Natural killer cell (primary cell): ENCODE data around the gene POU2F1. TPM values are rescaled to one million over a fixed set of nuclear protein-coding genes. Genes with fewer than 3 reads are reported as not detected.
"Not testable (repeated sequence)": the region's sequence is repeated elsewhere in the genome, so short reads cannot be mapped to it uniquely, and the experiment has no call there.

Experiments used
- ATAC-seq, 3 donors: fragments of 150-1000 bp in 2 of 3; fragments of 200-7000 bp in 1 of 3; cut with Tn5 transposase; 1 replicate in 1 of 3; 2 replicates in 2 of 3; pipeline ENCODE4 v1.10.0; 2021; ENCODE audit warnings: mild to moderate bottlenecking in 2 of 3, moderate library complexity in 2 of 3
- DNase-seq, 2 donors: peaks; one replicate each; pipeline versions ENCODE4 v3.0.0 to v3.0.0-alpha.2; 2013 to 2021; ENCODE audit warnings: mixed read lengths in 1 of 2
- H3K27ac ChIP-seq: one replicate; pipeline ENCODE4 v1.5.1; 2013; ENCODE audit warnings: mild to moderate bottlenecking, low read length
- H3K27me3 ChIP-seq: one replicate; pipeline ENCODE4 v1.6.1; 2013; ENCODE audit warnings: low read length; ENCODE audit not compliant: control insufficient read depth, insufficient read depth
- H3K36me3 ChIP-seq: one replicate; pipeline ENCODE4 v1.6.1; 2013; ENCODE audit warnings: low read length; ENCODE audit not compliant: control insufficient read depth, insufficient read depth
- H3K4me1 ChIP-seq: one replicate; pipeline ENCODE4 v1.6.1; 2013; ENCODE audit warnings: low read length; ENCODE audit not compliant: control insufficient read depth, insufficient read depth
- H3K4me3 ChIP-seq: one replicate; pipeline ENCODE4 v1.5.1; 2013; ENCODE audit warnings: low read length
- H3K9me3 ChIP-seq: one replicate; pipeline ENCODE4 v1.6.1; 2013; ENCODE audit warnings: low read length; ENCODE audit not compliant: control insufficient read depth, insufficient read depth
- H3K27ac Mint-ChIP-seq, 2 donors: one replicate each; pipeline ENCODE4 v1.8.0; 2022; ENCODE audit warnings: mild to moderate bottlenecking in 2 of 2, mixed read lengths in 2 of 2, moderate library complexity in 1 of 2
- H3K27me3 Mint-ChIP-seq, 2 donors: one replicate each; pipeline ENCODE4 v1.8.0; 2022; ENCODE audit warnings: low read depth in 2 of 2, mixed read lengths in 2 of 2
- H3K36me3 Mint-ChIP-seq: one replicate; pipeline ENCODE4 v1.8.0; 2022; ENCODE audit warnings: mixed read lengths
- H3K4me1 Mint-ChIP-seq, 2 donors: one replicate each; pipeline ENCODE4 v1.8.0; 2022; ENCODE audit warnings: mixed read lengths in 2 of 2
- H3K4me3 Mint-ChIP-seq: one replicate; pipeline ENCODE4 v1.8.0; 2022; ENCODE audit warnings: mild to moderate bottlenecking, moderate library complexity, mixed read lengths
- H3K9me3 Mint-ChIP-seq, 2 donors: one replicate each; pipeline ENCODE4 v1.8.0; 2022; ENCODE audit warnings: mixed read lengths in 2 of 2
- CTCF ChIP-seq: fragments of 200-600 bp; IDR thresholded peaks from one replicate; pipeline ENCODE4 v1.8.0; 2022; ENCODE audit warnings: antibody characterized with exemption
- WGBS: methylation state at CpG from one replicate; pipeline ENCODE4 v1.1.7; 2013; ENCODE audit warnings: missing lambda C conversion rate; ENCODE audit not compliant: insufficient coverage; 5-methylcytosine and 5-hydroxymethylcytosine counted together
- intact Hi-C: fragments of 100-400 bp; cut with micrococcal nuclease; formaldehyde crosslinking; loops from one replicate; pipeline ENCODE4 v1.14.2; 2022
- total RNA-seq, 4 donors: library from RNA; stranded (reverse); fragments of 120-200 nt in 1 of 4; gene quantifications; one replicate each; pipeline versions ENCODE4 v1.2.3 to v1.2.4, GENCODE V29; 2013 to 2022

The POU2F1 gene
- total RNA-seq, 3 donors from 2014 or later (not counting 1 experiment from before 2014, with no cell fraction given), result 39.8 to 44.6 (median 40.9) TPM

GRCh38 chr1:167200749-167201148, 19.9 kb upstream of the POU2F1 start:
- Mint-ChIP-seq H3K36me3 (no peaks in the 10 kb centered on the region), H3K27ac (no peak overlapping the region), H3K27me3 (peaks cover 0 to 3% of the 10 kb centered on the region in 2 donors), H3K4me1 (no peaks in the 10 kb centered on the region), H3K4me3 (no peak overlapping the region), H3K9me3 (no peaks in the 10 kb centered on the region)
- intact Hi-C loops, result no loop called here
- no peak for TF ChIP-seq CTCF
- H3K27ac ChIP-seq, result no peak overlapping the region
- no peak overlapping the region for H3K4me3 ChIP-seq
- H3K36me3 ChIP-seq, result no peaks in the 10 kb centered on the region
- ATAC-seq, result no peak
- H3K4me1 ChIP-seq, result no peaks in the 10 kb centered on the region
- H3K9me3 ChIP-seq, result peaks cover 4% of the 10 kb centered on the region
- 100% methylated on average over 1 of the region's 3 CpGs for WGBS
- DNase-seq, result no peak
- no peaks in the 10 kb centered on the region for H3K27me3 ChIP-seq

GRCh38 chr1:167202049-167202448, 18.6 kb upstream of the POU2F1 start:
- Histone ChIP-seq H3K27me3 (no peaks in the 10 kb centered on the region), H3K36me3 (no peaks in the 10 kb centered on the region), H3K4me3 (no peak overlapping the region), H3K27ac (no peak overlapping the region), H3K9me3 (peaks cover 4% of the 10 kb centered on the region), H3K4me1 (no peaks in the 10 kb centered on the region)
- H3K4me1 Mint-ChIP-seq, result no peaks in the 10 kb centered on the region
- H3K4me3 Mint-ChIP-seq, result no peak overlapping the region
- ATAC-seq, result no peak
- WGBS, result no CpG with 5 or more reads among the region's 3 CpGs
- no peak for DNase-seq
- H3K27ac Mint-ChIP-seq, result no peak overlapping the region
- no peaks in the 10 kb centered on the region for H3K9me3 Mint-ChIP-seq
- peaks cover 0 to 3% of the 10 kb centered on the region in 2 donors for H3K27me3 Mint-ChIP-seq
- intact Hi-C loops, result no loop called here
- H3K36me3 Mint-ChIP-seq, result no peaks in the 10 kb centered on the region
- no peak for TF ChIP-seq CTCF

GRCh38 chr1:167205306-167206050, 15.2 kb upstream of the POU2F1 start:
- H3K27me3 ChIP-seq, H3K4me3 Mint-ChIP-seq, H3K27ac ChIP-seq, H3K4me3 ChIP-seq, ATAC-seq, intact Hi-C loops, H3K36me3 ChIP-seq, H3K4me1 ChIP-seq, H3K4me1 Mint-ChIP-seq, H3K9me3 Mint-ChIP-seq, H3K36me3 Mint-ChIP-seq, H3K27ac Mint-ChIP-seq, DNase-seq: not testable (repeated sequence)
- peaks cover 25% of the 10 kb centered on the region for H3K9me3 ChIP-seq
- WGBS, result 94% methylated on average over 5 of the region's 6 CpGs
- peaks cover 11 to 13% of the 10 kb centered on the region in 2 donors for H3K27me3 Mint-ChIP-seq

- Histone ChIP-seq H3K27ac (no peak overlapping the region), H3K36me3 (no peaks in the 10 kb centered on the region), H3K27me3 (no peaks in the 10 kb centered on the region), H3K9me3 (peaks cover 25% of the 10 kb centered on the region), H3K4me3 (no peak overlapping the region), H3K4me1 (no peaks in the 10 kb centered on the region)
- Mint-ChIP-seq H3K27me3 (peaks cover 11 to 13% of the 10 kb centered on the region in 2 donors), H3K4me3 (no peak overlapping the region), H3K27ac (no peak overlapping the region), H3K9me3 (peaks cover 0 to 7% of the 10 kb centered on the region in 2 donors), H3K4me1 (no peaks in the 10 kb centered on the region), H3K36me3 (no peaks in the 10 kb centered on the region)
- WGBS, result 98% methylated on average over 3 of the region's 3 CpGs
- DNase-seq (no peak), ATAC-seq (no peak)
- intact Hi-C loops, result no loop called here
- TF ChIP-seq CTCF, result no peak
These were observed 14.4 kb upstream of the POU2F1 start for GRCh38 chr1:167206166-167206835.
